GM12878 (cell line): ENCODE results near the gene SNAP23. TPM values are rescaled to one million over a fixed set of nuclear protein-coding genes. Genes with fewer than 3 reads are reported as not detected.
A peak's percentile ranks its signal among the peaks of the same experiment; 100 is the strongest.

Source experiments
- ASH2L ChIP-seq: fragments of 300-600, 200-600 bp; sonication (generic); IDR thresholded peaks from 2 replicates; pipeline ENCODE4 v1.6.1; 2017; ENCODE audit warnings: low read depth, mild to moderate bottlenecking, borderline replicate concordance
- EED ChIP-seq: sonication (generic); IDR thresholded peaks from 2 replicates; pipeline ENCODE4 v1.6.1; 2016; ENCODE audit warnings: antibody characterized with exemption, low read depth
- ETV6 ChIP-seq, 2 experiments: fragments of 450-650 bp in 1 of 2; IDR thresholded peaks in 1 of 2; conservative IDR thresholded peaks in 1 of 2; 2 replicates each; pipeline ENCODE4 v1.6.1; 2014; ENCODE audit warnings: antibody characterized with exemption in 1 of 2, borderline replicate concordance in 1 of 2, low read depth in 1 of 2, mild to moderate bottlenecking in 1 of 2, moderate library complexity in 1 of 2
- FOS ChIP-seq: IDR thresholded peaks from 3 replicates; pipeline ENCODE4 v1.6.1; 2011; ENCODE audit warnings: borderline replicate concordance; ENCODE audit not compliant: insufficient read length; ENCODE audit errors: extremely low read depth
- FOXK2 ChIP-seq: fragments of 450-650 bp; IDR thresholded peaks from 2 replicates; pipeline ENCODE4 v1.6.1; 2017; ENCODE audit warnings: mild to moderate bottlenecking, moderate library complexity
- IKZF1 ChIP-seq: fragments of 450-650 bp; conservative IDR thresholded peaks from 2 replicates; pipeline ENCODE4 v1.6.1; 2017; ENCODE audit warnings: antibody characterized with exemption, mild to moderate bottlenecking
- KDM1A ChIP-seq: fragments of 200-600 bp; sonication (generic); IDR thresholded peaks from 2 replicates; pipeline ENCODE4 v1.6.1; 2016; ENCODE audit warnings: borderline replicate concordance
- LARP7 ChIP-seq: fragments of 450-650 bp; IDR thresholded peaks from 2 replicates; pipeline ENCODE4 v1.6.1; 2017; ENCODE audit warnings: mild to moderate bottlenecking
- NBN ChIP-seq: fragments of 450-650 bp; IDR thresholded peaks from 2 replicates; pipeline ENCODE4 v1.6.1; 2016
- POLR2A ChIP-seq: IDR thresholded peaks from 2 replicates; pipeline ENCODE4 v1.6.1; 2011; ENCODE audit warnings: low read depth, mild to moderate bottlenecking, low read length
- POLR2AphosphoS5 ChIP-seq: IDR thresholded peaks from 2 replicates; pipeline ENCODE4 v1.6.1; 2011; ENCODE audit warnings: mild to moderate bottlenecking, low read length, inconsistent platforms
- RELB ChIP-seq: fragments of 450-650 bp; IDR thresholded peaks from 2 replicates; pipeline ENCODE4 v1.6.1; 2017; ENCODE audit warnings: low read depth, mild to moderate bottlenecking, moderate library complexity
- RFX5 ChIP-seq: IDR thresholded peaks from 2 replicates; pipeline ENCODE4 v1.6.1; 2011; ENCODE audit warnings: low read depth, low read length, improper control_type of control experiment
- SIN3A ChIP-seq: IDR thresholded peaks from 2 replicates; pipeline ENCODE4 v1.6.1; 2012; ENCODE audit warnings: low read depth, low read length, improper control_type of control experiment
- SIX5 ChIP-seq: IDR thresholded peaks from 2 replicates; pipeline ENCODE4 v1.6.1; 2011; ENCODE audit warnings: mild to moderate bottlenecking, low read depth, low read length, moderate library complexity; ENCODE audit not compliant: severe bottlenecking
- YY1 ChIP-seq: IDR thresholded peaks from 2 replicates; pipeline ENCODE4 v1.6.1; 2011; ENCODE audit warnings: low read depth, mild to moderate bottlenecking, low read length
- ZNF217 ChIP-seq: fragments of 450-650 bp; IDR thresholded peaks from 2 replicates; pipeline ENCODE4 v1.6.1; 2017; ENCODE audit warnings: antibody characterized with exemption, mild to moderate bottlenecking
- ZNF24 ChIP-seq: fragments of 450-650 bp; IDR thresholded peaks from 2 replicates; pipeline ENCODE4 v1.6.1; 2017; ENCODE audit warnings: antibody characterized with exemption, mild to moderate bottlenecking
- polyA plus RNA-seq, 11 experiments: library from polyadenylated mRNA; depleted of rRNA in 4 of 11; unstranded in 6 of 11; stranded (reverse) in 5 of 11; fragments of >200 nt; fragmentation: Nextera tagmentation in 4 of 11; fragmentation: Illumina TruSeq in 1 of 11; extraction: Ambion mirVana in 4 of 11; extraction: Trizol in 1 of 11; gene quantifications; 1 replicate in 1 of 11; 2 replicates in 10 of 11; pipeline versions ENCODE4 v1.2.1 to v1.2.3, GENCODE V29; 2011 to 2016; ENCODE audit warnings: inconsistent platforms in 2 of 11, missing spikeins in 2 of 11, low read depth in 1 of 11
- total RNA-seq, 4 experiments: library from RNA; depleted of rRNA in 3 of 4; stranded (reverse); fragments of >200 nt in 3 of 4; fragmentation: Illumina TruSeq in 1 of 4; extraction: Trizol in 1 of 4; gene quantifications; 2 replicates each; pipeline versions ENCODE4 v1.2.1 to v1.2.3, GENCODE V29; 2013 to 2021

Gene SNAP23
- total and polyA plus RNA-seq, 10 of the 15 experiments (the other 5 are each of a cell fraction or from before 2014, with no cell fraction given) = 51.9 to 127 (median 74.6) TPM

GRCh38 chr15:42581272-42581730 lies 85.9 kb downstream of the SNAP23 start (continued):
- no peak for TF ChIP-seq SIN3A
- 0 out of 2 replicates have a peak, but pooled peaks have one; percentile 33 for TF ChIP-seq EED
- peak; percentile 36; the same call in 1 of the 2 replicates for TF ChIP-seq POLR2AphosphoS5
- TF ChIP-seq LARP7 = no peak
- TF ChIP-seq YY1 = peak; percentile 43; the same call in 1 of the 2 replicates
- no peak for TF ChIP-seq ZNF24
- TF ChIP-seq SIX5 = no peak
- TF ChIP-seq RFX5 = no peak
- no peak for TF ChIP-seq KDM1A
- TF ChIP-seq ZNF217 = no peak
- no peak for TF ChIP-seq ETV6 (conservative IDR thresholded peaks at IDR 0.05 in 1 of 2, IDR thresholded peaks at IDR 0.05 in 1 of 2; ENCODE audit: borderline replicate concordance in 1 of 2, low read depth in 1 of 2)
- peak; percentile 37; the same call in 1 of the 2 replicates for TF ChIP-seq RELB
- peak; percentile 72 for TF ChIP-seq IKZF1
- TF ChIP-seq FOS = no peak
- TF ChIP-seq ASH2L = no peak
- TF ChIP-seq FOXK2 = no peak
- peak; percentile 78 for TF ChIP-seq POLR2A
- peak; percentile 38; the same call in 1 of the 2 replicates for TF ChIP-seq NBN

Other genes starting within 250 kb of the SNAP23 start
Only the 7 nearest of the 8 such genes appear.
- 20.9 and 22.1 TPM in 2 replicates for gene GANC, start 222.4 kb upstream of the SNAP23 start, total RNA-seq (2014; rRNA removed)
- gene GANC, start 222.4 kb upstream of the SNAP23 start, total RNA-seq (2014; rRNA removed; fragmentation: Illumina TruSeq; extraction: Trizol) = 24.0 and 26.8 TPM in 2 replicates
- gene GANC, start 222.4 kb upstream of the SNAP23 start, total RNA-seq (2021) = 35.3 and 39.2 TPM in 2 replicates
- gene GANC, start 222.4 kb upstream of the SNAP23 start, polyA plus RNA-seq (2011; rRNA removed) = 25.9 and 31.0 TPM in 2 replicates
- 28.3 and 35.8 TPM in 2 replicates for gene GANC, start 222.4 kb upstream of the SNAP23 start, polyA plus RNA-seq (2014; fragmentation: Illumina TruSeq; extraction: Trizol)
- gene GANC, start 222.4 kb upstream of the SNAP23 start, polyA plus RNA-seq (2014; fragmentation: Nextera tagmentation; extraction: Ambion mirVana) = 10 to 100 TPM; 11.3 to 13.1 TPM
- 16.2 and 16.4 TPM in 2 replicates for gene GANC, start 222.4 kb upstream of the SNAP23 start, polyA plus RNA-seq (2014; rRNA removed)
- 10 to 100 TPM; 18.2 to 25.1 TPM for gene GANC, start 222.4 kb upstream of the SNAP23 start, polyA plus RNA-seq (2016; fragmentation: Nextera tagmentation; extraction: Ambion mirVana)
- 31.1 and 38.6 TPM in 2 replicates for gene TMEM87A, start 222.2 kb upstream of the SNAP23 start, total RNA-seq (2014; rRNA removed)
- 32.7 and 34.1 TPM in 2 replicates for gene TMEM87A, start 222.2 kb upstream of the SNAP23 start, total RNA-seq (2014; rRNA removed; fragmentation: Illumina TruSeq; extraction: Trizol)
- gene TMEM87A, start 222.2 kb upstream of the SNAP23 start, total RNA-seq (2021) = 22.9 and 25.6 TPM in 2 replicates
- 23.9 and 35.2 TPM in 2 replicates for gene TMEM87A, start 222.2 kb upstream of the SNAP23 start, polyA plus RNA-seq (2011; rRNA removed)
- 33.4 and 40.8 TPM in 2 replicates for gene TMEM87A, start 222.2 kb upstream of the SNAP23 start, polyA plus RNA-seq (2014; fragmentation: Illumina TruSeq; extraction: Trizol)
- gene TMEM87A, start 222.2 kb upstream of the SNAP23 start, polyA plus RNA-seq (2014; fragmentation: Nextera tagmentation; extraction: Ambion mirVana) = 10 to 100 TPM; 33.4 to 53.2 TPM
- gene TMEM87A, start 222.2 kb upstream of the SNAP23 start, polyA plus RNA-seq (2014; rRNA removed) = 17.4 and 18.2 TPM in 2 replicates
- 10 to 100 TPM; 40.9 to 49.2 TPM for gene TMEM87A, start 222.2 kb upstream of the SNAP23 start, polyA plus RNA-seq (2016; fragmentation: Nextera tagmentation; extraction: Ambion mirVana)
- gene CAPN3, start 136.1 kb upstream of the SNAP23 start, total RNA-seq (2014; rRNA removed) = 3.0 and 3.4 TPM in 2 replicates
- 1.1 and 1.8 TPM in 2 replicates for gene CAPN3, start 136.1 kb upstream of the SNAP23 start, total RNA-seq (2014; rRNA removed; fragmentation: Illumina TruSeq; extraction: Trizol)
- 2.4 and 3.2 TPM in 2 replicates for gene CAPN3, start 136.1 kb upstream of the SNAP23 start, total RNA-seq (2021)
- gene CAPN3, start 136.1 kb upstream of the SNAP23 start, polyA plus RNA-seq (2011; rRNA removed) = 2.4 and 2.8 TPM in 2 replicates
- 2.9 and 3.0 TPM in 2 replicates for gene CAPN3, start 136.1 kb upstream of the SNAP23 start, polyA plus RNA-seq (2014; fragmentation: Illumina TruSeq; extraction: Trizol)
- 1 to 10 TPM; 1.6 to 1.7 TPM for gene CAPN3, start 136.1 kb upstream of the SNAP23 start, polyA plus RNA-seq (2014; fragmentation: Nextera tagmentation; extraction: Ambion mirVana)
- 2.1 and 3.8 TPM in 2 replicates for gene CAPN3, start 136.1 kb upstream of the SNAP23 start, polyA plus RNA-seq (2014; rRNA removed)
- 1 to 10 TPM; 1.6 to 1.9 TPM for gene CAPN3, start 136.1 kb upstream of the SNAP23 start, polyA plus RNA-seq (2016; fragmentation: Nextera tagmentation; extraction: Ambion mirVana)
- 30.4 and 31.6 TPM in 2 replicates for gene ZNF106, start 4.5 kb upstream of the SNAP23 start, total RNA-seq (2014; rRNA removed)
- 38.1 and 40.3 TPM in 2 replicates for gene ZNF106, start 4.5 kb upstream of the SNAP23 start, total RNA-seq (2014; rRNA removed; fragmentation: Illumina TruSeq; extraction: Trizol)
- 35.6 and 37.8 TPM in 2 replicates for gene ZNF106, start 4.5 kb upstream of the SNAP23 start, total RNA-seq (2021)
- gene ZNF106, start 4.5 kb upstream of the SNAP23 start, polyA plus RNA-seq (2011; rRNA removed) = 30.9 and 35.3 TPM in 2 replicates
- gene ZNF106, start 4.5 kb upstream of the SNAP23 start, polyA plus RNA-seq (2014; fragmentation: Illumina TruSeq; extraction: Trizol) = 33.4 and 39.2 TPM in 2 replicates
- gene ZNF106, start 4.5 kb upstream of the SNAP23 start, polyA plus RNA-seq (2014; fragmentation: Nextera tagmentation; extraction: Ambion mirVana) = 10 to 100 TPM; 10.7 to 13.4 TPM
- 13.8 TPM in 2 replicates for gene ZNF106, start 4.5 kb upstream of the SNAP23 start, polyA plus RNA-seq (2014; rRNA removed)
- gene ZNF106, start 4.5 kb upstream of the SNAP23 start, polyA plus RNA-seq (2016; fragmentation: Nextera tagmentation; extraction: Ambion mirVana) = 10 to 100 TPM; 36.9 to 45.3 TPM
- gene LRRC57, start 53.2 kb downstream of the SNAP23 start, total RNA-seq (2014; rRNA removed) = 5.9 and 8.1 TPM in 2 replicates
- 11.4 and 12.2 TPM in 2 replicates for gene LRRC57, start 53.2 kb downstream of the SNAP23 start, total RNA-seq (2014; rRNA removed; fragmentation: Illumina TruSeq; extraction: Trizol)
- 10.4 and 11.1 TPM in 2 replicates for gene LRRC57, start 53.2 kb downstream of the SNAP23 start, total RNA-seq (2021)
- gene LRRC57, start 53.2 kb downstream of the SNAP23 start, polyA plus RNA-seq (2011; rRNA removed) = 11.6 and 15.7 TPM in 2 replicates
- gene LRRC57, start 53.2 kb downstream of the SNAP23 start, polyA plus RNA-seq (2014; fragmentation: Illumina TruSeq; extraction: Trizol) = 10.3 and 11.9 TPM in 2 replicates
- gene LRRC57, start 53.2 kb downstream of the SNAP23 start, polyA plus RNA-seq (2014; fragmentation: Nextera tagmentation; extraction: Ambion mirVana) = 1 to 10 TPM; 5.2 to 5.8 TPM
- 7.0 and 7.7 TPM in 2 replicates for gene LRRC57, start 53.2 kb downstream of the SNAP23 start, polyA plus RNA-seq (2014; rRNA removed)
- gene LRRC57, start 53.2 kb downstream of the SNAP23 start, polyA plus RNA-seq (2016; fragmentation: Nextera tagmentation; extraction: Ambion mirVana) = 10 to 100 TPM in 1 of 2 experiments, 1 to 10 TPM in 1; 8.3 to 10.9 TPM
- gene HAUS2, start 53.2 kb downstream of the SNAP23 start, total RNA-seq (2014; rRNA removed) = 40.6 and 40.7 TPM in 2 replicates
- 37.5 and 41.8 TPM in 2 replicates for gene HAUS2, start 53.2 kb downstream of the SNAP23 start, total RNA-seq (2014; rRNA removed; fragmentation: Illumina TruSeq; extraction: Trizol)
- gene HAUS2, start 53.2 kb downstream of the SNAP23 start, total RNA-seq (2021) = 26.7 and 33.5 TPM in 2 replicates
- 45.2 and 80.6 TPM in 2 replicates for gene HAUS2, start 53.2 kb downstream of the SNAP23 start, polyA plus RNA-seq (2011; rRNA removed)
- 40.6 and 48.3 TPM in 2 replicates for gene HAUS2, start 53.2 kb downstream of the SNAP23 start, polyA plus RNA-seq (2014; fragmentation: Illumina TruSeq; extraction: Trizol)
- 10 to 100 TPM; 30.8 to 37.0 TPM for gene HAUS2, start 53.2 kb downstream of the SNAP23 start, polyA plus RNA-seq (2014; fragmentation: Nextera tagmentation; extraction: Ambion mirVana)
- 25.3 and 28.7 TPM in 2 replicates for gene HAUS2, start 53.2 kb downstream of the SNAP23 start, polyA plus RNA-seq (2014; rRNA removed)
- gene HAUS2, start 53.2 kb downstream of the SNAP23 start, polyA plus RNA-seq (2016; fragmentation: Nextera tagmentation; extraction: Ambion mirVana) = 10 to 100 TPM; 54.0 to 59.3 TPM
- gene STARD9, start 80.0 kb downstream of the SNAP23 start, total RNA-seq (2014; rRNA removed) = 7.7 and 9.4 TPM in 2 replicates
- gene STARD9, start 80.0 kb downstream of the SNAP23 start, total RNA-seq (2014; rRNA removed; fragmentation: Illumina TruSeq; extraction: Trizol) = 7.5 and 8.1 TPM in 2 replicates
- gene STARD9, start 80.0 kb downstream of the SNAP23 start, total RNA-seq (2021) = 8.4 and 11.5 TPM in 2 replicates
- 3.6 and 4.7 TPM in 2 replicates for gene STARD9, start 80.0 kb downstream of the SNAP23 start, polyA plus RNA-seq (2011; rRNA removed)
- gene STARD9, start 80.0 kb downstream of the SNAP23 start, polyA plus RNA-seq (2014; fragmentation: Illumina TruSeq; extraction: Trizol) = 8.6 and 8.7 TPM in 2 replicates
- gene STARD9, start 80.0 kb downstream of the SNAP23 start, polyA plus RNA-seq (2014; fragmentation: Nextera tagmentation; extraction: Ambion mirVana) = 1 to 10 TPM in 1 of 2 experiments, under 1 TPM in 1; 0.58 to 1.1 TPM
- 8.2 and 9.3 TPM in 2 replicates for gene STARD9, start 80.0 kb downstream of the SNAP23 start, polyA plus RNA-seq (2014; rRNA removed)
- 1 to 10 TPM; 2.7 to 2.9 TPM for gene STARD9, start 80.0 kb downstream of the SNAP23 start, polyA plus RNA-seq (2016; fragmentation: Nextera tagmentation; extraction: Ambion mirVana)